Activated CD4-positive, alpha-beta T cell treated with anti-CD3 and anti-CD28 coated beads for 48 hours (primary cell): ENCODE data around the gene NFKBIZ.

Experiments
- DNase-seq: peaks from one replicate; pipeline ENCODE4 v3.0.0-alpha.2; 2020

NFKBIZ gene

DNA sequence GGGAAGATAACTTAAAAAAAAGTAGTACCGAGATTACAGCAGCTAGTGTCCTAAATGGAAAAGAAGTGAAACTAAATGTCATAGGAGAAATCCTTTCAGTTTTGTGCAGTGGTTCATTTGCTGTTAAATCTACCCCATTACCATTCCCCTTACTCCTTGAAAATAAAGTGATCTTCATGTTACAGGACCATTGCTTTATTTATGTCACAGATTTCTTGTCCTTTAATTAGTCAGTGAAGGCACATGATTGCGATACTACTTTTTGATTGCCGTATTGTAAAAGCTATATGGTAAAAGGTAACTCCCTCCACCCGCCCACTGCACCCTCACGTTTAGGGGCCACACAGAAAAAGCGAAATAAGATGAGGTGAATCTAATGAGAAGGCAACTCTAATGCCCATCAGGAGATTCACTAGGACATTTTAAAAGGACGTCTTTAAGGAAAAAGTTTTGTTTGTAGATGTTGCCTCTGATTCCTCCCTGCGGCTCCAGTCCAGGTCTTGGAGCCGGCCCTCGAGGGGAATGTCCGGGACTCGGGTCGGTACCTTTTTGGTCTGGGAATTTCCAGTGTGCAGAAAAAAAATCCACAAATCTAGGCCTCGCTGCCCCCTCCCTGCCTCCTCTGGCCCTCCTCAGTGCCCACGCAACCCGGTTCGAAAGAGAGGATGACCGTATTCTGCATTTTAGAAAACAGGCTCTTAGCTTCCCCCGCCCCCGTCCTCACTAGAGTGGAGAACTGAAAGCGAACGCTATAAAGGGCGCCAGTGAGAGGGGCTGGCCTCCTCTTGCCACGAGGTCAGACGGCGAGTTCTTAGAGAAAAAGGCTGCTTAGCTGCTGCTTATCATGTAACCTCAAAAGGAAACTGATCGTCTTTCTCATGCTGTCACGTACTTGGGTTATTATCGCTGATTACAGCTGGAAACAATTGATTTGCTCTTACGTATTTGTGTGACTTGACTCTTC, 21.8 kb upstream of the NFKBIZ start:
- peak; percentile 92 for DNase-seq

DNA sequence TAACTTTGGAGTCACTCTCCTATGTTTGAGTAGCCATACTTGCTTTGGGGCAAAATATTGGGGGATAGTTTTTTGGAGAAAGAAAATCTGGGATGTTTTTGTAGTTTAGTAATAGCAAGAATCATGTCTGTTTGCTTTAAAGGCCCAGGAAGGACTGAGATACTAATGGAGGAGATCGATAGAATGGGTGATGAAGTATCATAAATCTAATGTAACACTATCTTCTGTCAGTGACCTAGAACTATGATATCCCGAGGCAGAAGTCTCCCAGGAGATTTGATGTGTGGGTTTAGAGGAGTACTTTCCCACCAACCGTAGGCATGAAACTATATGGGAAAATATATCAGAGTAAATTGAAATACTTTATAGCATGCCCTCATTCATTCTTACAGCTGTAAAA, 21.0 kb upstream of the NFKBIZ start:
- DNase-seq = no peak

DNA sequence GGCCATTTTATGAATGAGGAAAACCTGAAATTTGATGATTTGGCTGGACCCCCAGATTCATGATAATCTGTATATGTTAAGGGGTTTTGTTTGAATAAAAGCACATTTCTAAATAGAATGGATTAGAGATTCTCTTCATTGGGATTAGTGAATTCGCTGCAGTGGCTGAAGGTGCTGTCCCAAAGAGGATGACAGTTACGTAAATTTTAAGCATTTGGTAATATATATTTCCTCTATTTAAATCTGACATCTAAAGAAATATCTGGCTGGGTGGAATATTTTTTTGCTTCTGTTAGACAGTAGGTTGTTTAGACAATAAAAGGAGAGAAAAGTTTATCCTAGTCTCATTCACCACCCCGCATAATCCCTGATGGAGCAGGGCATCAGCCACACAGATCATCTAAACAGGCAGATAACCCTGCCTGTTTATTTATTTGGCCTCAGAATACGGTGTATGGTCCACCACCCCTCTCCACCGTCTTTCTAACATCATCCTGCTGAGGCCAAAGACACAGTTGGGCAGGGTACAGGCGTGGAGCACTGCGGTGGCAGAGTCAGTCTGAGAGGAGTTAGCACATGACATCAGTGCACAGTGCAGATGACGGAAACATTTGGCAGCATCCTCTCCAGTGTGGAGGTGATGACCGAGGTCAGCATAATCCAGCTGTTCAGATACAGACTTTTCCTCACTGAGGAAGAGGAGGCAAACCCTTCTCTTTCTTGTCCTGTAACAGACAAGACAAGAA, 20.4 kb upstream of the NFKBIZ start:
- peak; percentile 69 for DNase-seq

DNA sequence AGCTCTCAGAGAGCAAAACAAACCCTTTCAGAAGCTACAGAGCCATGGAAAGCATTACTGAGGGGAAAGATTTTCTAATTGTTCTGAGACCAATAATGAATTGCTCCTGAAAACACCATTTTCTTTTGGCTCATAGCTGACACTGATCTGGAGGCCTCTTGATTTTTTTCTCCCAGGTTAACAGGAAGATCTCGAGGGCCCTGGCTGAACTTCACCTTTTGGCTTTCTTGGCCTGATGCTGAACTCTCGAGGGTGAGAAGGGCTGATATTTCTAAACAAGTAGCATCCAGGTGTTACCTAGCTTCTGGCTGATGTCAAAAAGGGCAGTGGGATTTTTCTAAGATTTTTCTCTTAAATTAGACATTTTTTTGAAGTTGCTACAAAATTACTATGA, 19.9 kb upstream of the NFKBIZ start:
- no peak for DNase-seq

DNA sequence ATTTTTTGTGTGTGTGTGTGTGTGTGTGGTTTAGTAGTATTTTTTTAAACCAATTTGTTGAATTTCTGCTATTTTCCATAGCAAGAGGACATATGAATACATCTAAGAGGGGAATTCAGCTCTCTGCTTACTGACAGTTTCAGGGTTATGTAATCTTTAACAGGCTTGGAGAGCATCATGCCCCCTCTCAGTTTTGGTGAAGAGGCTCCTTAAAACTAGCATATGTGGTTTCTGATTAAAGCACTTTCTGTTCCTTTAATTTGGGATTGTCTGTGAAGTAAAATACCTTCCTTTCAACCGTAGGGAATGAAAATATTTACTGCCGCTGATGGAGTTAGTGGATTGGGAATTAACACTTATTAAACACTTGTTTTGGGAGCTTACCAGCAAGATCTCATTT, 19.4 kb upstream of the NFKBIZ start:
- DNase-seq = no peak

DNA sequence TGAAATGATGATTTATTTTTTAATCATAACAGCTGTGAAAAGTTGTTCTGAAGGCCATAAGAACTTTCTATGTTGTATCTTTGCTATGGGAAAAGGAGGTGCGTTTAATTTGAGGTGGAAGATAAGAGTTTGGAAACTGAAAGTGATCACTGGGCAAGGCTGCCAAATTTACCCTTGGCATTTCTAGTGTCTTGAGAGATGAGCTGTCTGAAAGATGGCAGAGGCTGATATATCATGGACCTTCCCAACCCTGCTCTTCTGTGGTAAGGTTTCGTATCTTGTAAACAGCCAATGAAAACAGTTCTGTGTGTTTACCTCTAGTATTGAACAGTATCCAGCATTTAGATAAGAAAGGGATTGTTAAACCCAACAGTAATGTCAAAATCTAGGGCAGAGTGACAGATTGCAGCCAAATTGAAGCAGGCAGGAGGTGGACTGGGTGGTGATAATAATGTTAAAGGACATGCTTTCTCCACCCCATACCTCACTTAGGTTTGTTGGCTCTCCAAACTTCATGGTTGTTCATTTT, 15.8 kb upstream of the NFKBIZ start:
- no peak for DNase-seq

DNA sequence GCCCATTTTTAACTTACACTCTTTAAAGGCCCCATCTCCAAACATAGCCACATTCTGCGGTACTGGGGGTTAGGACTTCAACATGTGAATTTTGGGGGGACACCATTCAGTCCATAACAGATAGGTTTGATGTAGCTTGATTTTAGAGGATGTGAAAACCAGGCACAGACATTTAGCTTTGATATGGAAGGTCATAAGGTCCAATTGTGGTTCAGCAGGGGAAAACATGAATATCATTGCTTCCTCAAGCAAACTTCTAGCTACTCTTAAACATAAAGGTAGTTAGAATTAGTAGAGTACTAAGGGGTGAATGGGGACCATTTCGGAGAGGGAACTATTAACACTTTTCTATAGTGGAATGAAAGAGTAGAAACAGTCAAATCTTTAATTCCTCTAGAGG, 13.6 kb upstream of the NFKBIZ start:
- DNase-seq = no peak

DNA sequence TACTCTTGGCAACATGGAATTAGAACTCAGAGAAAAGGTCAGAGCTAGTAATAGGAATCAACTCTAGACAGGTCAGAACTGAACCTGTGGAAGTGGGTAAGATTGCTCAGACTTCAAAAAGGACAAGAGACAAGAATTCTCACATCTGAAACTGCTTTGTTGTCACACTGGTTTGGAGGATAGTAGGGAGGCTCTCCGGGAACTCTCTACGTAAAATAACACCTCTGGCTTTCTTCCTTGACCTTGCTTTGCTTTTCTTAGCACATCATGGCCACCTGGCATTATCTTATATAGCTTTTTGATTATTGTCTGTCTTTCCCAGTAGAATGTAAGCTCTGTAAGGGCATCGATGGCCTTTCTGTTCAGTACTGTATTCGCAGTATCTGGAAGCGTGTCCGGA, 13.2 kb upstream of the NFKBIZ start:
- DNase-seq = no peak

DNA sequence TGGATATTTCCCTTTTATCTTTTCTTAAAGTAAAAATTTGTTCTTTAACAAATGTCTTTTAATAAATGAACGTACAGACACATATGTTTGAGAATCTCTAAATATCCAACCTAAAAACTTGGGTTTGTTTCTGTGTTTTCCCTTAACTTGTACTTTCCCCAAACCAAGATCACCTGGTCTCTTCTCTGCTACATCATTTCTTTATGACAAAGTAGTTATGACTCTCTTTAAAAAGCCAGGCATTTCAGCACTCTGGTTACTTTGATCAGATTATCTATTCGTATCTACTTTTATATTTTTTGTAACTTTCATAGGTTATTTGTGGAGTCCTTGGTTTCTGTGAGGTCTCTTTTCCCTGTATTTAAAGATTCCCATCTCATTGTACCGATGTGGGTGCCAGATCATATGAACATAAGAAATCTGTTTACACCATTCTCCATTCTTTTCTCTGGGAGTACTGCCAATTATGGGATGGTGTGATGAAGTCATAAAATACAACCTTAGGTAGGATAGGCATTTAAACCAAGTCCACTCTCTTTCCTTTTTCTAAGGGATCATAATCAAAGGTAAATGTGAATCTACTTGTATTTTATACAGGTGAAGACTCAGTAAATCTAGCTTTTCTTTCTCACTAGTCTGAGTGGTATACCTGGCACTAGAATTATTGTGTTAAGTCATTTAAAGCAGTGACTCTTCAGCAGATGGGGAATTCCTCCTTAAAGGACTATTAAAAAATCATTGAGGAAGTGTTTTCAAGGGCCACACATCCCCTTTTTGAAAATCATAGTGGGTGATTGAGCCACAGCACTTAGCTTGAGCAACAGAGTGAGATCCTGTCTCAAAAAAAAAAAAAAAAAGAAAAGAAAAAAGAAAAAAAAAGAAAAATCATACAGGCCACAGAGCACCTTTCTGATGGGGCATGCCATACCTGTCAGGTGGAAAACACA, 12.4 kb upstream of the NFKBIZ start:
- DNase-seq = no peak

DNA sequence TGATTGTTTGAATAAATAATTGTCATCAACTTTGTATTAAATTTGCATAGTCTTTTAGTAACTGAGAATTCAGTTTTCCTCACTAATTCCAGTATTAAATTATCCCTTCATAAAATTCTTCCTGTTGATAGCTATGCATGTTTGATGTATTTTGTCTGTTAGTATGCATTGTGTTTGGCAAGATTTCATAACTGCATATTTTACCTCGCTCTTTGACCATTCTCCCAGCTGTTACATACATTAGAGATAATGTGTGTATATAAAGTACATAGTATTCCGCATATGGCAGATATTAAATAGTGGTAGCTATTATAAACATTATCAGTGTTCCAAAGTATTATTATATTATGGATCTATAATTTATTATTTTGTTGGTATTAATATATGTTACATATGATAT, 10.6 kb upstream of the NFKBIZ start:
- DNase-seq = no peak

DNA sequence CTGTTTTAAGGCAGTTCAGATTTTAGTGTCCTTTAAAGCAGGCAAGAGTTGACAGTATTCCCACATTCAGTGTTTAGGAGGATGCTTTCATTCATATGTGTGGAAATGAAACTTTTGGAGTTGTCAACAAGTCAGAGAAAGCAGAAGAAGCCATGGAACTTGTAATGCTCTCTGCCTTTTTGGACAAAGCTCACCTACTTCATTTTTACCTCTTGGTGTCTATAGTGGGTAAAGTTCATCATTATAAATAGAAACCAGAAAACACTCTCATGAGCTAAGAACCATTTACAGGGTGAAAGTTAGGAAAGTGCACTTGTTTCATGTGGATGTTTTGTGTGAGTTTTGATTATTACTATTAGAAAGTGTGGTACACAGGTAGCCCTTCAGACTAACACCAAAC, 9.2 kb upstream of the NFKBIZ start:
- no peak for DNase-seq

DNA sequence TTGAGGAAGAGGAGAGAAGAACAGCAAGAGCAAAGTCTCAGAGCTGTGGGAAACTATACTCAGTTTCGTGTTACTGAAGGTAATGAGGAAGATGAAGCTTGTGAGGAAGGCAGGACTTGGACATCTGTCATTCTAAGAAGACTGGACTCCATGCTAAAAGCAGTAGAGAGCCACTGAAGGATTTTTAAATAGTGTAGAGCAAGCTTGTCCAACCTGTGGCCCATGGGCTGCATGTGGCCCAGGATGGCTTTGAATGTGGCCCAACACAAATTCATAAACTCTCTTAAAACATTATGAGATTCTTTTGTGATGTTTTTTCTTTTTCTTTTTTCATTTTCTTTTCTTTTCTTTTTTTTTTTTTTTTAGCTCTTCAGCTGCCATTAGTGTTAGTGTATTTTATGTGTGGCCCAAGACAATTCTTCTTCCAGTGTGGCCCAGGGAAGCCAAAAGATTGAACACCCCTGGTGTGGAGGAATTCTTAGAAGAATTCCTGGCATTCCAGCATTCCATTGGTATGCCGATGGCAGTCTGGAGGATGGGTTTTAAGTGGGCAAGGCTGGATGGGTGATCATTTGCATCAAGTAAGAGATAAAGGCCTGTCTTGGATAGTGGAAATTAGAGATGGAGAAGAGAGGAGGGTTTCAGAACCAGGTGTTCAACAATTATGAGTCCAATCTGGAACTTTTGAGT, 6.9 kb upstream of the NFKBIZ start:
- no peak for DNase-seq

DNA sequence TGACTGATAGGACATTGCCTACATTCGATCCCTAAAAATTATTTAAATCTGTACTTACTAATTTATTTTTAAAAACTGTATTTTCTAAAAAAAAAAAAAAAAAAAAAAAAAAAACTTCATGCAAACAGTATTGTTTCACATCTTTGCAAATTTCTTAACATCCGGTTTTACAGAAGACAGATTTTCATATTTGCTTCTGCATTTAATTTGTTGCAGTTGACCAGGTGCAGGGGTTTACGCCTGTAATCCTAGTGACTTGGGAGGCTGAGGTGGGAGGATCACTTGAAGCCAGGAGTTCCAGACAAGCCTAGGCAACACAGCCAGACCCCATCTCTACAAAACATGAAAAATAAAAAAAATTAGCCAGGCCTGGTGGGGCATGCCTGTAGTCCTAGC, 6.4 kb upstream of the NFKBIZ start:
- no peak for DNase-seq

DNA sequence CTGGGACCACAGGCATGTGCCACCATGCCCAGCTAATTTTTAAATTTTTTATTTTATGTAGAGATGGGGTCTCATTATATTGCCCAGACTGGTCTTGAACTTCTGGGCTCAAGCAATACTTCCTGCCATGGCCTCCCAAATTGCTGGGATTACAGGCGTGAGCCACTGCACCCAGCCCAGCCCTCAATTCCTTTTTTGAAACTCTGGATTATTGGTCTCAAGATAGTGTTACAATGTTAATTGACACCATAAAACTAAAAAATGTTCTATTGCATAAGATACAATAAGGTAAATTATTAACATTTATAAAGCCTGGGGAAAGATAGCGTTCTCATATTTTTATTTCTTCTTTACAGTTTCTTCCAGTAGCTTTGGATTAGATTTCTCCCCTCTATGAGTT, 3.9 kb upstream of the NFKBIZ start:
- no peak for DNase-seq

DNA sequence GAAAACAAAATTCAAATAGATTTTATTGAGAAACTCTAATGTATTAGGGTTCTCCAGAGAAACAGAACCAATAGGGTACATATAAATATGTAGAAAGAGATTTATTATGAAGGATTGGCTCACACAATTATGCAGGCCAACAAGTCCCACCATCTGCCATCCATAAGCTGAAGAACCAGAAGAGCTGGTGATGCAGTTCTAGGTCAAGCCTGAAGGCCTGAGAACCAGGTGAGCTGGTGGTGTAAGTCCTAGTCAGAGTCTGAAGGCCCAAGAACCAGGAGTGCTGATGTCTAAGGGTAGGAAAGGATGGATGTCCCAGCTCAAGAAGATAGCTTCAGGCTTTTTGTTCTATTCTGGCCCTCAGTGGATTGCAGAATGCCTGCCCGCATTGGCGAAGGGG, 2.6 kb upstream of the NFKBIZ start:
- no peak for DNase-seq

DNA sequence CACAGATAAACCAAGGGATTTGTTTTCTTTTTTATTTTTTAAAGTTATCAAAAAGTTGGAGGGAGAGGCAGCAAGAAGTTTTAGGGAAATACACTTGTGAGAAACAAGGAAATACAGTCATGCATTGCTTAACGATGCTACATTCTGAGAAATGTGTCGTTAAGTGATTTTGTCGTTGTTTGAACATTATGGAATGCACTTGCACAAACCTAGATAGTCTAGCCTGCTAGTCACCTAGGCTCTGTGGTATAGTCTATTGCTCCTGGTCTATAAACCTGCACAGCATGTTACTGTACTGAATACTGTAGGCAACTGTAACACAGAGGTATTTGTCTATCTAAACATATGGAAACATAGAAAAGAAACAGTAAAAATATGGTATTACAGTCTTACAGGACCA, 2.0 kb upstream of the NFKBIZ start:
- DNase-seq = no peak

DNA sequence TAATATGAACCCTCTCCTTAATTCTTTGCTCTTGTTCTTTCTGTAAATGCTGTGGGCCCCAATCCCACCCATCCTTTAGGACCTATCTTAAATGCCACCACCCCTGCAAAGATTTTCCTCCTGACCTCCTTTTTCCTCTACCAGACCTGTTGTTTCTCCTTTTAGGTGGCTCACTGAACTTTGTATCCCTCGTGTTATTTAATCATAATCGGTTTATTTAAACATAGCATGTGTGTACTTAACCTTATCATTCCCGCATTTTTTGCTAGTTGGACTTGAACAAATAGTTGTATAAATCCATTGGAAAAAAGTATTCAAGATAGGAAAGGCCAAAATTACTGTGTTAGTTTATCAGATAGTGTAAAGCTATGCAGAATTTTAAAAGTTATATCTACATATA, 988 bp upstream of the NFKBIZ start:
- DNase-seq = no peak

DNA sequence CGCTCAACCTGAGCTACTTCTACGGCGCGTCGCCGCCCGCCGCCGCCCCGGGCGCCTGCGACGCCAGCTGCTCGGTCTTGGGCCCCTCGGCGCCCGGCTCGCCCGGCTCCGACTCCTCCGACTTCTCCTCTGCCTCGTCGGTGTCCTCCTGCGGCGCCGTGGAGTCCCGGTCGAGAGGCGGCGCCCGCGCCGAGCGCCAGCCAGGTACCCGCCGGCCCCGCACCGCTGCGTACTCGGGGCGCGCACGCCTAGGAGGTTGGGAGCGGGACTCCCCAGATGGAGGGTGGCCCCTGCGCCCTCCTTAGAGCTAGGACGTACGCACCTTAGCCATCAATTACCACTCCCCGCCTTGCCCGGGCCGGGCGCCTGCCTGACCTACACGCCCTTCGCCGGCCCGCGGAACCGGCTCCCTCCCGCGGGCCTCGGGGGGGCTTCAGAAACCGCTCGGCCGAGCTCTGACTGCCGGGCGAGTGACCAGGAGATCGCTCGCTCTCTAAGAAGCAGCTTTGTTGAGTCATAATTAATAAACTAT, 466 bp downstream of the NFKBIZ start:
- DNase-seq = peak; percentile 71

DNA sequence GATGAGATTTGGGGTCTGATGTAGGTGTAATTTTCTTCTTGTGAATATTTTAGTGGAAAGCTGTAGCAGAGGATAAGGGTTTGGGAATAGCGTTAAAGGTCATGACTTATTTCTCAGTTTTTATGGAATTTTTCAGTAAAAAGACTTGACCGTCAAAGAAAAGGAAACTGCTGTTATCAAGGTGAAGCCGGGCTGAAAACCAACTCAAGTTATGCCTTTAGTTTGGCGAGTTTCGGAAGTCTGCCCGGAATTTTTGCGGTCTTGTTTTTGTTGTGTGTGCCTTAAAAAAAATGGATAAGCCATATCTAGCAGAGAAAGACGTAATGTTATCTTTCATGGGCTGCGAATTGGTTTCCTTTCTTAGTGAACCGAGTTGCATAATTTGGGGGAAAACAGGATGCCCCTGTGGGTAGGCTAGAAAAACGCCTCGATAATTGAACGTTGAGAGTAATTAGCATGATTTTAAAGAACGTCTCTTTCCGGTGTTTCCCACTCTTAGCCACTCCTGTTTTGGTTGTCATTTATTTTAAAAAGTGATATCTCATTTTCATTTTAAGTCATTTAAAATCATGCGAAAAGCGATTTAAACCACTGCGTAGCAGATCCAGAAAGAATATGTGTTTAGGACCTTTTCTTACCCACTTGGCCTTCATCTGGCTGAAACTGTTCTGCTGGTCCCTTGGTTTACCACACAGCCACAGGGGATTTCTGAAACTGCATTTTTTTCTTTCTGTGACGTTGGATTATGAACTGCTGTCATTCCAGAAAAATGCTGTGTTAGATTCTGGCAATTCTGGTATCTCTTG, 1.1 kb downstream of the NFKBIZ start:
- peak; percentile 56 for DNase-seq

DNA sequence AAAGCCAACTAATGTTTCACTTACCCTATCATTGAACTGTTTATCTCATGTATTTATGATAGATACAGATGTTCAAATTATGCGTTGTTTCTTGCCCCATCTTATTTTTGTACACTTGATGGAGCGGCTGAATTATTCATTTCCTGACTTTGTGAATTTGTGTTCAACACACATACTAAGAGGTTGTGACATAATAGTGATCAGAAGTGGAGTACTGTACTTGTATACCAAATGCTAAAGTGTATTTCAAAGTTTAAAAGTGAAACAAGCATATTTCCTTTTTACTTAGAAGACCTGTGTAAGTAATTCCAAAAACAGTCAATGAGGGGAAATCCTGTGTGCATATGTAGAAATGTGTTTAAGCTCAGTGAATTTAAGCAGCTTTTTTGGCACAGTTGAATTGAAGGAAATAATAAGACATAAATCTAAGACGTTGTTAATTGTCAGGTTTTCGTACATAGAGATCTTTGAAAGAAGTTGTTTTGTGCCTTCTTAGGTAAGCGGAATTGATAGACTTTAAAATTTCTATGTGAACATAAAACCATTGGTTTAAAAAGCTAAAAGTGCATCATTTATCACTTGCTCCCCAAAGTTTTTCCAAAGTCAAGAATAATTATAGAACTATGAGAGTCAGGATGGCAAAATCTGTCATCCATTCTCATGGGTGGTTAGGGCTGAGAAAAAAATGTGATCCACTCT, 1.9 kb downstream of the NFKBIZ start:
- DNase-seq = no peak
